H9 (cell line): ENCODE results near the gene ST6GALNAC3. TPM values are rescaled to one million over a fixed set of nuclear protein-coding genes. Genes with fewer than 3 reads are reported as not detected.
"Not testable (repeated sequence)": the region's sequence is repeated elsewhere in the genome, so short reads cannot be mapped to it uniquely, and the experiment has no call there.

Experiments used
- DNase-seq: peaks from one replicate; pipeline ENCODE4 v3.0.0-alpha.2; 2017
- H2AFZ ChIP-seq: one replicate; pipeline ENCODE4 v1.6.1; 2013; ENCODE audit warnings: mild to moderate bottlenecking, low read length, control low read depth, moderate library complexity
- H2AK5ac ChIP-seq: 2 replicates; pipeline ENCODE4 v1.6.1; 2013; ENCODE audit warnings: low read length, control low read depth, mixed read lengths; ENCODE audit not compliant: insufficient read length
- H2BK120ac ChIP-seq: one replicate; pipeline ENCODE4 v1.6.1; 2013; ENCODE audit warnings: low read depth, mild to moderate bottlenecking, low read length, control low read depth, inconsistent platforms; ENCODE audit not compliant: poor library complexity, severe bottlenecking
- H2BK12ac ChIP-seq: 2 replicates; pipeline ENCODE4 v1.6.1; 2013; ENCODE audit warnings: low read length, control low read depth, mixed read lengths, low read depth; ENCODE audit not compliant: insufficient read length
- H2BK15ac ChIP-seq: 2 replicates; pipeline ENCODE4 v1.6.1; 2013; ENCODE audit warnings: low read depth, low read length, control low read depth
- H2BK20ac ChIP-seq: one replicate; pipeline ENCODE4 v1.6.1; 2013; ENCODE audit warnings: low read depth, mild to moderate bottlenecking, low read length, control low read depth, inconsistent platforms; ENCODE audit not compliant: poor library complexity, severe bottlenecking
- H2BK5ac ChIP-seq: 2 replicates; pipeline ENCODE4 v1.6.1; 2013; ENCODE audit warnings: low read length, control low read depth, mixed read lengths; ENCODE audit not compliant: insufficient read length
- H3K14ac ChIP-seq: 2 replicates; pipeline ENCODE4 v1.6.1; 2013; ENCODE audit warnings: low read length, control low read depth; ENCODE audit not compliant: insufficient read depth
- H3K18ac ChIP-seq: 2 replicates; pipeline ENCODE4 v1.6.1; 2013; ENCODE audit warnings: low read depth, mild to moderate bottlenecking, mixed read lengths, low read length, control low read depth; ENCODE audit not compliant: insufficient read length
- H3K23ac ChIP-seq: 2 replicates; pipeline ENCODE4 v1.6.1; 2013; ENCODE audit warnings: low read length, control low read depth, mixed read lengths, low read depth; ENCODE audit not compliant: insufficient read length
- H3K23me2 ChIP-seq: 2 replicates; pipeline ENCODE4 v1.6.1; 2013; ENCODE audit warnings: low read depth, mild to moderate bottlenecking, mixed read lengths, low read length, control low read depth; ENCODE audit not compliant: insufficient read length, poor library complexity, severe bottlenecking
- H3K27ac ChIP-seq: 2 replicates; pipeline ENCODE4 v1.5.1; 2013; ENCODE audit warnings: low read length, control low read depth, mixed read lengths, low read depth; ENCODE audit not compliant: insufficient read length
- H3K27me3 ChIP-seq: 2 replicates; pipeline ENCODE4 v1.6.1; 2013; ENCODE audit warnings: low read length, control low read depth, inconsistent platforms; ENCODE audit not compliant: insufficient read depth
- H3K4ac ChIP-seq: 2 replicates; pipeline ENCODE4 v1.6.1; 2013; ENCODE audit warnings: low read depth, mild to moderate bottlenecking, control low read depth, inconsistent platforms, low read length, moderate library complexity
- H3K4me1 ChIP-seq: 2 replicates; pipeline ENCODE4 v1.6.1; 2013; ENCODE audit warnings: low read length, control low read depth, inconsistent platforms; ENCODE audit not compliant: insufficient read depth
- H3K4me2 ChIP-seq: 2 replicates; pipeline ENCODE4 v1.6.1; 2013; ENCODE audit warnings: low read length, control low read depth, mixed read lengths; ENCODE audit not compliant: insufficient read length, insufficient read depth
- H3K56ac ChIP-seq: 2 replicates; pipeline ENCODE4 v1.6.1; 2013; ENCODE audit warnings: low read depth, mild to moderate bottlenecking, mixed read lengths, low read length, control low read depth; ENCODE audit not compliant: insufficient read length
- H3K79me1 ChIP-seq: 2 replicates; pipeline ENCODE4 v1.6.1; 2013; ENCODE audit warnings: low read depth, mild to moderate bottlenecking, moderate library complexity, low read length, control low read depth, inconsistent platforms; ENCODE audit not compliant: insufficient read depth, poor library complexity, severe bottlenecking
- H3K79me2 ChIP-seq: 2 replicates; pipeline ENCODE4 v1.6.1; 2013; ENCODE audit warnings: low read length, control low read depth, inconsistent platforms; ENCODE audit not compliant: insufficient read depth
- H3K9ac ChIP-seq: 2 replicates; pipeline ENCODE4 v1.6.1; 2013; ENCODE audit warnings: low read length, control low read depth, mixed read lengths; ENCODE audit not compliant: insufficient read length; ENCODE audit errors: extremely low read depth
- H3K9me3 ChIP-seq: one replicate; pipeline ENCODE4 v1.6.1; 2013; ENCODE audit warnings: low read depth, low read length, inconsistent platforms; ENCODE audit not compliant: control insufficient read depth
- H3T11ph ChIP-seq: one replicate; pipeline ENCODE4 v1.6.1; 2013; ENCODE audit warnings: mild to moderate bottlenecking, low read length, control low read depth, inconsistent platforms
- H4K20me1 ChIP-seq: one replicate; pipeline ENCODE4 v1.6.1; 2013; ENCODE audit not compliant: control insufficient read depth, insufficient read length, insufficient read depth
- H4K5ac ChIP-seq: 2 replicates; pipeline ENCODE4 v1.6.1; 2013; ENCODE audit warnings: low read depth, mild to moderate bottlenecking, mixed read lengths, low read length, control low read depth; ENCODE audit not compliant: insufficient read length
- H4K8ac ChIP-seq: replicated peaks from 2 replicates; pipeline ENCODE4 v1.6.1; 2013; ENCODE audit warnings: low read length, control low read depth, mixed read lengths, low read depth; ENCODE audit not compliant: insufficient read length
- H4K91ac ChIP-seq: 2 replicates; pipeline ENCODE4 v1.6.1; 2013; ENCODE audit warnings: low read depth, mild to moderate bottlenecking, moderate library complexity, mixed read lengths, low read length, control low read depth; ENCODE audit not compliant: insufficient read length
- H3K27ac Mint-ChIP-seq, 3 experiments: 2 replicates in 2 of 3; 3 replicates in 1 of 3; pipeline ENCODE4 v1.8.0; 2020 to 2021; ENCODE audit warnings: mixed read lengths in 3 of 3, mild to moderate bottlenecking in 1 of 3, moderate library complexity in 1 of 3
- H3K27me3 Mint-ChIP-seq: 2 replicates; pipeline ENCODE4 v1.8.0; 2021; ENCODE audit warnings: low read depth, mild to moderate bottlenecking, moderate library complexity, mixed read lengths
- H3K36me3 Mint-ChIP-seq, 3 experiments: 2 replicates in 2 of 3; 3 replicates in 1 of 3; pipeline ENCODE4 v1.8.0; 2020 to 2021; ENCODE audit warnings: low read depth in 3 of 3, mixed read lengths in 3 of 3; ENCODE audit not compliant: insufficient read depth in 1 of 3
- H3K4me1 Mint-ChIP-seq, 2 experiments: 2 replicates each; pipeline ENCODE4 v1.8.0; 2020; ENCODE audit warnings: mixed read lengths in 2 of 2
- H3K4me3 Mint-ChIP-seq, 2 experiments: 2 replicates in 1 of 2; 3 replicates in 1 of 2; pipeline ENCODE4 v1.8.0; 2020 to 2021; ENCODE audit warnings: mild to moderate bottlenecking in 2 of 2, mixed read lengths in 2 of 2, moderate library complexity in 1 of 2
- H3K9me3 Mint-ChIP-seq, 2 experiments: 2 replicates in 1 of 2; 3 replicates in 1 of 2; pipeline ENCODE4 v1.8.0; 2020; ENCODE audit warnings: mild to moderate bottlenecking in 2 of 2, mixed read lengths in 2 of 2, moderate library complexity in 1 of 2
- WGBS: extraction: QIAGEN DNeasy Blood & Tissue Kit; methylation state at CpG from one replicate; pipeline ENCODE4 v1.1.7; 2013; ENCODE audit warnings: missing lambda C conversion rate, low lambda C conversion rate, mixed read lengths; ENCODE audit not compliant: insufficient read length; ENCODE audit errors: extremely low coverage; 5-methylcytosine and 5-hydroxymethylcytosine counted together
- total RNA-seq: library from RNA; stranded (reverse); gene quantifications from 2 replicates; pipeline ENCODE4 v1.2.1, GENCODE V29; 2021
- TF ChIP-seq, protein P1 (sequence below): fragments of 200-600 bp; sonication (generic); conservative IDR thresholded peaks from 3 replicates; pipeline ENCODE4 v1.8.0; 2021; ENCODE audit warnings: antibody characterized with exemption, mild to moderate bottlenecking

Gene ST6GALNAC3
- total RNA-seq, 1 experiment from 2014 or later: 11.2 TPM

DNA sequence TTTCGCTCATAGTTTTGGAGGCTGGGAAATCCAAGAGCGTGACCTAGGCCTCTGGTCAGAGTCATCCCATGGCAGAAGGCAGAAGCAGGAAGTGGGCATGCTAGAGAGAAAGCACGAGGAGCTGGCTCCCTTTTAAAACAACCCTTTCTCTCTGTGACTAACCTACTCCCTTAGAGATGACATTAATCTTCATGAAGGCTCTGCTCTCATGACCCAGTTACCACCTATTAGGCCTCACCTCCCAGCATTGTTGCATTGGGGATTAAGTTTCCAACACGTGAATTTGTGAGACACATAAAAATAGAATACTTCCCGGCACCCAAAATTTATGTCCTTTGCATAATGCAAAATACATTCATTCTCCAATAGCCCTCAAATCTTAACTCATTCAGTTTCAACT, 569.6 kb downstream of the ST6GALNAC3 start:
- Histone ChIP-seq H4K5ac (no peak overlapping the region), H2AFZ (no peak overlapping the region), H2BK12ac (no peak overlapping the region), H3K23me2 (no peaks in the 10 kb centered on the region), H3K4me2 (no peak overlapping the region), H3K23ac (no peak overlapping the region), H2AK5ac (no peak overlapping the region), H2BK5ac (no peak overlapping the region), H3K9me3 (no peaks in the 10 kb centered on the region), H2BK20ac (no peak overlapping the region), H4K20me1 (no peaks in the 10 kb centered on the region), H3K79me1 (no peaks in the 10 kb centered on the region), H3K18ac (no peak overlapping the region), H3K9ac (no peak overlapping the region), H4K91ac (no peak overlapping the region), H2BK15ac (no peak overlapping the region), H3T11ph (no peak overlapping the region), H4K8ac (no peak overlapping the region), H3K27me3 (no peaks in the 10 kb centered on the region), H2BK120ac (no peak overlapping the region), H3K27ac (no peak overlapping the region), H3K4ac (no peak overlapping the region), H3K4me1 (no peaks in the 10 kb centered on the region), H3K79me2 (no peaks in the 10 kb centered on the region), H3K56ac (no peak overlapping the region), H3K14ac (no peak overlapping the region)
- TF ChIP-seq, protein P1, sequence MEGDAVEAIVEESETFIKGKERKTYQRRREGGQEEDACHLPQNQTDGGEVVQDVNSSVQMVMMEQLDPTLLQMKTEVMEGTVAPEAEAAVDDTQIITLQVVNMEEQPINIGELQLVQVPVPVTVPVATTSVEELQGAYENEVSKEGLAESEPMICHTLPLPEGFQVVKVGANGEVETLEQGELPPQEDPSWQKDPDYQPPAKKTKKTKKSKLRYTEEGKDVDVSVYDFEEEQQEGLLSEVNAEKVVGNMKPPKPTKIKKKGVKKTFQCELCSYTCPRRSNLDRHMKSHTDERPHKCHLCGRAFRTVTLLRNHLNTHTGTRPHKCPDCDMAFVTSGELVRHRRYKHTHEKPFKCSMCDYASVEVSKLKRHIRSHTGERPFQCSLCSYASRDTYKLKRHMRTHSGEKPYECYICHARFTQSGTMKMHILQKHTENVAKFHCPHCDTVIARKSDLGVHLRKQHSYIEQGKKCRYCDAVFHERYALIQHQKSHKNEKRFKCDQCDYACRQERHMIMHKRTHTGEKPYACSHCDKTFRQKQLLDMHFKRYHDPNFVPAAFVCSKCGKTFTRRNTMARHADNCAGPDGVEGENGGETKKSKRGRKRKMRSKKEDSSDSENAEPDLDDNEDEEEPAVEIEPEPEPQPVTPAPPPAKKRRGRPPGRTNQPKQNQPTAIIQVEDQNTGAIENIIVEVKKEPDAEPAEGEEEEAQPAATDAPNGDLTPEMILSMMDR: no peak
- Mint-ChIP-seq H3K27ac (no peak overlapping the region), H3K36me3 (no peaks in the 10 kb centered on the region; a peak in 2 of 7 replicates), H3K27me3 (no peaks in the 10 kb centered on the region), H3K9me3 (peaks cover 0 to 3% of the 10 kb centered on the region in 2 experiments; a peak in 3 of 5 replicates), H3K4me3 (no peak overlapping the region), H3K4me1 (no peaks in the 10 kb centered on the region)
- DNase-seq: no peak
- WGBS: no CpG with 5 or more reads among the region's 5 CpGs

DNA sequence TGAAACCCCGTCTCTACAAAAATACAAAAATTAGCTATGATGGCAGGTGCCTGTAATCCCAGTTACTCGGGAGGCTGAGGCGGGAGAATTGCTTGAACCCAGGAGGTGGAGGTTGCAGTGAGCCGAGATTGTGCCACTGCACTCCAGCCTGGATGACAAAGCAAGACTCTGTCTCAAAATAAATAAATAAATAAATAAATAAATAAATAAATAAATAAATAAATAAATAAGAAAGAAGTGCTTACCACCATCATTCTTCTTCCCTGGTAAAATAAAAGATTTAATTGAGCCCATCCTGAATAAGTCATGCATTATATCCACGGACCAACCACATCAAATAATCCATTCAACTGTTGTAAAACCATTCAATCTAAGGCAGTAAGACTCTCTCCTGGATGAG, 578.3 kb downstream of the ST6GALNAC3 start:
- not testable (repeated sequence) for H4K91ac ChIP-seq, H3K4me2 ChIP-seq, H2BK15ac ChIP-seq, H3K79me1 ChIP-seq, H2BK20ac ChIP-seq, H2AFZ ChIP-seq, H3K18ac ChIP-seq, H3K23ac ChIP-seq, H3K27me3 Mint-ChIP-seq, DNase-seq, H4K8ac ChIP-seq, H3K27ac ChIP-seq, H3K27me3 ChIP-seq, H3K4me3 Mint-ChIP-seq, H3K9me3 ChIP-seq, H3K79me2 ChIP-seq, H2BK120ac ChIP-seq, H4K20me1 ChIP-seq, H3K56ac ChIP-seq, H3K9ac ChIP-seq, H4K5ac ChIP-seq, H3K14ac ChIP-seq, H2BK12ac ChIP-seq, H3K4me1 ChIP-seq, H2AK5ac ChIP-seq, H3T11ph ChIP-seq, H3K27ac Mint-ChIP-seq, H3K4ac ChIP-seq, H2BK5ac ChIP-seq, H3K4me1 Mint-ChIP-seq, H3K23me2 ChIP-seq
- Mint-ChIP-seq H3K36me3 (peaks cover 2 to 21% (median 2%) of the 10 kb centered on the region in 3 experiments; a peak in 5 of 7 replicates), H3K9me3 (peaks cover 15 to 20% of the 10 kb centered on the region in 2 experiments)
- WGBS: no CpG with 5 or more reads among the region's 5 CpGs
